ENCODE results near the gene AUTS2. TPM values are rescaled to one million over a fixed set of nuclear protein-coding genes. Genes with fewer than 3 reads are reported as not detected.

Gene AUTS2
- total and polyA plus RNA-seq, 2 experiments from 2014 or later = 32.0 to 91.0 TPM

DNA sequence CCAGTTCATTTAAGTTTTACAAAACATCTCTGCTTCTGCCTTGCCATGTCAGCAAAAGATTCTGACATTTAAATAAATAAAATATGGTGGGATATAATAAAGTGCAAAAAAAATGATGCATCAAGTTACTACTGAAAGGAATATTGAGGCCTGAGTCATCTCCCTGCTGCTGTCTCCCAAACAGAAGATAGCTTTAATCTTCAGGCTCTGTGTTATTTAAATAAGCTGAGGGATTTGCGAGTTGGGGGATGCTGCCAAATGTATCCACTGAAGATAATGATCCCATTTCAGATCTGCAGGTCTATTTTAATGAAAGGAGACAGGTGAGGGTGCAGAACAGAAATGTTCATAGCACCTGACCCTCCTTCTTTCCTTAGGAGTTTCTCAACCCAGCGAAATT is 720.8 kb downstream of the AUTS2 start (continued):
- TF ChIP-seq, protein P1, sequence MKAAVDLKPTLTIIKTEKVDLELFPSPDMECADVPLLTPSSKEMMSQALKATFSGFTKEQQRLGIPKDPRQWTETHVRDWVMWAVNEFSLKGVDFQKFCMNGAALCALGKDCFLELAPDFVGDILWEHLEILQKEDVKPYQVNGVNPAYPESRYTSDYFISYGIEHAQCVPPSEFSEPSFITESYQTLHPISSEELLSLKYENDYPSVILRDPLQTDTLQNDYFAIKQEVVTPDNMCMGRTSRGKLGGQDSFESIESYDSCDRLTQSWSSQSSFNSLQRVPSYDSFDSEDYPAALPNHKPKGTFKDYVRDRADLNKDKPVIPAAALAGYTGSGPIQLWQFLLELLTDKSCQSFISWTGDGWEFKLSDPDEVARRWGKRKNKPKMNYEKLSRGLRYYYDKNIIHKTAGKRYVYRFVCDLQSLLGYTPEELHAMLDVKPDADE (IDR thresholded peaks at IDR 0.05) = no peak
- TF ChIP-seq ZNF114 (CRISPR knock-in tag; IDR thresholded peaks at IDR 0.05) (no peak), POLR2AphosphoS5 (IDR thresholded peaks at IDR 0.05; ENCODE audit: low read depth) (no peak)

DNA sequence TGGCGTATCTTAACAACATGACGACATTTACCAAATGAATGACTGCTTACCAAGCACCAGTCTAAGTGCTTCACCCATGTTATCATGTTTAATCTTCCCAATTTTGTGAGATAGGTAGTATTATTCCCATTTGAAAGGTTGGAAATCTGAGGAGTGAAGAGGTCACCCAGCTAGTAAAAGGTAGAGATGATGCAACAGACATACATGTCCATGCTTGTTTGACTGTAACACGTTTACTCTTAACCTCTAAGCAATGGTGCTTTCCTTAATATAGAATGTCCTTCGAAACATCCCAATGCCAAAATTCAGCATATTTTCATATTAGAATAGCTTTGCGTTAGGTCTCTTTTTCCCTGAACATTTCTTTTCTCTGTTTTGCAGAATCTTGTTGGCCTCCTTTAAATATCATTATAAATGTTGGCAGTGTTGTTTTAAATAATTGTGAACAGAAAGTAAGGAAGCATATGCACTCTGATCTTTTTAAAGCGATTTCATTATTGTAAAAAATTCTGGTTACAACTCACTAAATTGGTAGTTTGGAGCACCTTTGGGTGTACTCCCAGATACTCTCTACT is 722.8 kb downstream of the AUTS2 start:
- no peaks in the 10 kb centered on the region for H4K20me1 ChIP-seq (replicated peaks; ENCODE audit: insufficient read depth)
- H3K27ac ChIP-seq (ENCODE audit: low read depth) = no peak overlapping the region
- no peak for DNase-seq (ENCODE audit: low spot score)
- Mint-ChIP-seq H3K4me1 (peaks cover 17% of the 10 kb centered on the region), H3K27me3 (ENCODE audit: insufficient read depth, low read depth, poor library complexity) (no peaks in the 10 kb centered on the region), H3K9me3 (no peaks in the 10 kb centered on the region), H3K4me3 (no peak overlapping the region), H3K36me3 (ENCODE audit: low read depth) (no peaks in the 10 kb centered on the region), H3K27ac (no peak overlapping the region)
- no peak overlapping the region for H3K4me2 ChIP-seq
- H2AFZ ChIP-seq = no peak overlapping the region
- H3K79me2 ChIP-seq (replicated peaks; ENCODE audit: insufficient read depth) = no peaks in the 10 kb centered on the region
- H3F3A ChIP-seq (replicated peaks; ENCODE audit: low read depth) = no peaks in the 10 kb centered on the region
- H3K36me3 ChIP-seq (ENCODE audit: insufficient read depth) = no peaks in the 10 kb centered on the region
- no peak for TF ChIP-seq ZNF331 (CRISPR knock-in tag; IDR thresholded peaks at IDR 0.05; ENCODE audit: low read depth)
- TF ChIP-seq JUNB (IDR thresholded peaks at IDR 0.05; ENCODE audit: unreplicated experiment) = no peak
- TF ChIP-seq, protein P1 (IDR thresholded peaks at IDR 0.05) = no peak
- TF ChIP-seq, protein P2, sequence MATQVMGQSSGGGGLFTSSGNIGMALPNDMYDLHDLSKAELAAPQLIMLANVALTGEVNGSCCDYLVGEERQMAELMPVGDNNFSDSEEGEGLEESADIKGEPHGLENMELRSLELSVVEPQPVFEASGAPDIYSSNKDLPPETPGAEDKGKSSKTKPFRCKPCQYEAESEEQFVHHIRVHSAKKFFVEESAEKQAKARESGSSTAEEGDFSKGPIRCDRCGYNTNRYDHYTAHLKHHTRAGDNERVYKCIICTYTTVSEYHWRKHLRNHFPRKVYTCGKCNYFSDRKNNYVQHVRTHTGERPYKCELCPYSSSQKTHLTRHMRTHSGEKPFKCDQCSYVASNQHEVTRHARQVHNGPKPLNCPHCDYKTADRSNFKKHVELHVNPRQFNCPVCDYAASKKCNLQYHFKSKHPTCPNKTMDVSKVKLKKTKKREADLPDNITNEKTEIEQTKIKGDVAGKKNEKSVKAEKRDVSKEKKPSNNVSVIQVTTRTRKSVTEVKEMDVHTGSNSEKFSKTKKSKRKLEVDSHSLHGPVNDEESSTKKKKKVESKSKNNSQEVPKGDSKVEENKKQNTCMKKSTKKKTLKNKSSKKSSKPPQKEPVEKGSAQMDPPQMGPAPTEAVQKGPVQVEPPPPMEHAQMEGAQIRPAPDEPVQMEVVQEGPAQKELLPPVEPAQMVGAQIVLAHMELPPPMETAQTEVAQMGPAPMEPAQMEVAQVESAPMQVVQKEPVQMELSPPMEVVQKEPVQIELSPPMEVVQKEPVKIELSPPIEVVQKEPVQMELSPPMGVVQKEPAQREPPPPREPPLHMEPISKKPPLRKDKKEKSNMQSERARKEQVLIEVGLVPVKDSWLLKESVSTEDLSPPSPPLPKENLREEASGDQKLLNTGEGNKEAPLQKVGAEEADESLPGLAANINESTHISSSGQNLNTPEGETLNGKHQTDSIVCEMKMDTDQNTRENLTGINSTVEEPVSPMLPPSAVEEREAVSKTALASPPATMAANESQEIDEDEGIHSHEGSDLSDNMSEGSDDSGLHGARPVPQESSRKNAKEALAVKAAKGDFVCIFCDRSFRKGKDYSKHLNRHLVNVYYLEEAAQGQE (IDR thresholded peaks at IDR 0.05; ENCODE audit: unreplicated experiment) = no peak
- TF ChIP-seq STAT1 (IDR thresholded peaks at IDR 0.05; ENCODE audit: unreplicated experiment) = no peak
- no peak for TF ChIP-seq ZNF114 (CRISPR knock-in tag; IDR thresholded peaks at IDR 0.05)
- no peak for TF ChIP-seq EZH2phosphoT487 (IDR thresholded peaks at IDR 0.05; ENCODE audit: unreplicated experiment)
- TF ChIP-seq, protein P3, sequence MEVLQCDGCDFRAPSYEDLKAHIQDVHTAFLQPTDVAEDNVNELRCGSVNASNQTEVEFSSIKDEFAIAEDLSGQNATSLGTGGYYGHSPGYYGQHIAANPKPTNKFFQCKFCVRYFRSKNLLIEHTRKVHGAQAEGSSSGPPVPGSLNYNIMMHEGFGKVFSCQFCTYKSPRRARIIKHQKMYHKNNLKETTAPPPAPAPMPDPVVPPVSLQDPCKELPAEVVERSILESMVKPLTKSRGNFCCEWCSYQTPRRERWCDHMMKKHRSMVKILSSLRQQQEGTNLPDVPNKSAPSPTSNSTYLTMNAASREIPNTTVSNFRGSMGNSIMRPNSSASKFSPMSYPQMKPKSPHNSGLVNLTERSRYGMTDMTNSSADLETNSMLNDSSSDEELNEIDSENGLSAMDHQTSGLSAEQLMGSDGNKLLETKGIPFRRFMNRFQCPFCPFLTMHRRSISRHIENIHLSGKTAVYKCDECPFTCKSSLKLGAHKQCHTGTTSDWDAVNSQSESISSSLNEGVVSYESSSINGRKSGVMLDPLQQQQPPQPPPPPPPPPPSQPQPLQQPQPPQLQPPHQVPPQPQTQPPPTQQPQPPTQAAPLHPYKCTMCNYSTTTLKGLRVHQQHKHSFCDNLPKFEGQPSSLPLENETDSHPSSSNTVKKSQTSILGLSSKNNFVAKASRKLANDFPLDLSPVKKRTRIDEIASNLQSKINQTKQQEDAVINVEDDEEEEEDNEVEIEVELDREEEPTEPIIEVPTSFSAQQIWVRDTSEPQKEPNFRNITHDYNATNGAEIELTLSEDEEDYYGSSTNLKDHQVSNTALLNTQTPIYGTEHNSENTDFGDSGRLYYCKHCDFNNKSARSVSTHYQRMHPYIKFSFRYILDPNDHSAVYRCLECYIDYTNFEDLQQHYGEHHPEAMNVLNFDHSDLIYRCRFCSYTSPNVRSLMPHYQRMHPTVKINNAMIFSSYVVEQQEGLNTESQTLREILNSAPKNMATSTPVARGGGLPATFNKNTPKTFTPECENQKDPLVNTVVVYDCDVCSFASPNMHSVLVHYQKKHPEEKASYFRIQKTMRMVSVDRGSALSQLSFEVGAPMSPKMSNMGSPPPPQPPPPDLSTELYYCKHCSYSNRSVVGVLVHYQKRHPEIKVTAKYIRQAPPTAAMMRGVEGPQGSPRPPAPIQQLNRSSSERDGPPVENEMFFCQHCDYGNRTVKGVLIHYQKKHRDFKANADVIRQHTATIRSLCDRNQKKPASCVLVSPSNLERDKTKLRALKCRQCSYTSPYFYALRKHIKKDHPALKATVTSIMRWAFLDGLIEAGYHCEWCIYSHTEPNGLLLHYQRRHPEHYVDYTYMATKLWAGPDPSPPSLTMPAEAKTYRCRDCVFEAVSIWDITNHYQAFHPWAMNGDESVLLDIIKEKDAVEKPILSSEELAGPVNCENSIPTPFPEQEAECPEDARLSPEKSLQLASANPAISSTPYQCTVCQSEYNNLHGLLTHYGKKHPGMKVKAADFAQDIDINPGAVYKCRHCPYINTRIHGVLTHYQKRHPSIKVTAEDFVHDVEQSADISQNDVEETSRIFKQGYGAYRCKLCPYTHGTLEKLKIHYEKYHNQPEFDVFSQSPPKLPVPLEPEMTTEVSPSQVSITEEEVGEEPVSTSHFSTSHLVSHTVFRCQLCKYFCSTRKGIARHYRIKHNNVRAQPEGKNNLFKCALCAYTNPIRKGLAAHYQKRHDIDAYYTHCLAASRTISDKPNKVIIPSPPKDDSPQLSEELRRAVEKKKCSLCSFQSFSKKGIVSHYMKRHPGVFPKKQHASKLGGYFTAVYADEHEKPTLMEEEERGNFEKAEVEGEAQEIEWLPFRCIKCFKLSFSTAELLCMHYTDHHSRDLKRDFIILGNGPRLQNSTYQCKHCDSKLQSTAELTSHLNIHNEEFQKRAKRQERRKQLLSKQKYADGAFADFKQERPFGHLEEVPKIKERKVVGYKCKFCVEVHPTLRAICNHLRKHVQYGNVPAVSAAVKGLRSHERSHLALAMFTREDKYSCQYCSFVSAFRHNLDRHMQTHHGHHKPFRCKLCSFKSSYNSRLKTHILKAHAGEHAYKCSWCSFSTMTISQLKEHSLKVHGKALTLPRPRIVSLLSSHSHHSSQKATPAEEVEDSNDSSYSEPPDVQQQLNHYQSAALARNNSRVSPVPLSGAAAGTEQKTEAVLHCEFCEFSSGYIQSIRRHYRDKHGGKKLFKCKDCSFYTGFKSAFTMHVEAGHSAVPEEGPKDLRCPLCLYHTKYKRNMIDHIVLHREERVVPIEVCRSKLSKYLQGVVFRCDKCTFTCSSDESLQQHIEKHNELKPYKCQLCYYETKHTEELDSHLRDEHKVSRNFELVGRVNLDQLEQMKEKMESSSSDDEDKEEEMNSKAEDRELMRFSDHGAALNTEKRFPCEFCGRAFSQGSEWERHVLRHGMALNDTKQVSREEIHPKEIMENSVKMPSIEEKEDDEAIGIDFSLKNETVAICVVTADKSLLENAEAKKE (CRISPR knock-in tag; IDR thresholded peaks at IDR 0.05) = no peak
- TF ChIP-seq, protein P4, sequence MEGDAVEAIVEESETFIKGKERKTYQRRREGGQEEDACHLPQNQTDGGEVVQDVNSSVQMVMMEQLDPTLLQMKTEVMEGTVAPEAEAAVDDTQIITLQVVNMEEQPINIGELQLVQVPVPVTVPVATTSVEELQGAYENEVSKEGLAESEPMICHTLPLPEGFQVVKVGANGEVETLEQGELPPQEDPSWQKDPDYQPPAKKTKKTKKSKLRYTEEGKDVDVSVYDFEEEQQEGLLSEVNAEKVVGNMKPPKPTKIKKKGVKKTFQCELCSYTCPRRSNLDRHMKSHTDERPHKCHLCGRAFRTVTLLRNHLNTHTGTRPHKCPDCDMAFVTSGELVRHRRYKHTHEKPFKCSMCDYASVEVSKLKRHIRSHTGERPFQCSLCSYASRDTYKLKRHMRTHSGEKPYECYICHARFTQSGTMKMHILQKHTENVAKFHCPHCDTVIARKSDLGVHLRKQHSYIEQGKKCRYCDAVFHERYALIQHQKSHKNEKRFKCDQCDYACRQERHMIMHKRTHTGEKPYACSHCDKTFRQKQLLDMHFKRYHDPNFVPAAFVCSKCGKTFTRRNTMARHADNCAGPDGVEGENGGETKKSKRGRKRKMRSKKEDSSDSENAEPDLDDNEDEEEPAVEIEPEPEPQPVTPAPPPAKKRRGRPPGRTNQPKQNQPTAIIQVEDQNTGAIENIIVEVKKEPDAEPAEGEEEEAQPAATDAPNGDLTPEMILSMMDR (conservative IDR thresholded peaks at IDR 0.05; ENCODE audit: low read depth in 2 of 2) = no peak
- TF ChIP-seq POLR2AphosphoS5 (IDR thresholded peaks at IDR 0.05; ENCODE audit: low read depth) = no peak
- no peak for TF ChIP-seq NANOG (IDR thresholded peaks at IDR 0.05; ENCODE audit: borderline replicate concordance)
- no peak overlapping the region for H3K4me3 ChIP-seq
- peaks cover 15% of the 10 kb centered on the region; the same call in 1 of the 2 replicates for H3K4me1 ChIP-seq (ENCODE audit: insufficient read depth)
- H3K9me2 ChIP-seq (ENCODE audit: insufficient read depth) = no peaks in the 10 kb centered on the region
- ATAC-seq = no peak
- H3K27me3 ChIP-seq (ENCODE audit: insufficient read depth) = no peaks in the 10 kb centered on the region

All from GM23338 (cell line).